Measurements from ENCODE around the gene KRTAP3-1. TPM values are rescaled to one million over a fixed set of nuclear protein-coding genes. Genes with fewer than 3 reads are reported as not detected.

The KRTAP3-1 gene
- total and polyA plus RNA-seq, 8 donors: not detected

- no peaks in the 10 kb centered on the region for H3K9me3 ChIP-seq
- intact Hi-C loops (cut with DNase I): no loop called here
- no peak for DNase-seq
- no peak for TF ChIP-seq CTCF (IDR thresholded peaks at IDR 0.05)
- no peak overlapping the region for H3K27ac ChIP-seq
- H3K4me1 ChIP-seq: no peaks in the 10 kb centered on the region
- no peak for ATAC-seq
- H3K27me3 ChIP-seq: no peaks in the 10 kb centered on the region
- no peaks in the 10 kb centered on the region for H3K36me3 ChIP-seq
- H3K4me3 ChIP-seq: no peak overlapping the region
These were observed 46.8 kb downstream of the KRTAP3-1 start for GRCh38 chr17:40962059-40962561.

- no peak for ATAC-seq
- no peak for TF ChIP-seq CTCF (IDR thresholded peaks at IDR 0.05)
- no peak overlapping the region for H3K27ac ChIP-seq
- H3K4me3 ChIP-seq: no peak overlapping the region
- intact Hi-C loops (cut with DNase I): no loop called here
- DNase-seq: no peak
- H3K36me3 ChIP-seq: no peaks in the 10 kb centered on the region
- H3K27me3 ChIP-seq: no peaks in the 10 kb centered on the region
- no peaks in the 10 kb centered on the region for H3K9me3 ChIP-seq
- no peaks in the 10 kb centered on the region for H3K4me1 ChIP-seq
These were observed 47.3 kb downstream of the KRTAP3-1 start for GRCh38 chr17:40961591-40961990.

- ATAC-seq: peak; percentile 62
- TF ChIP-seq CTCF (IDR thresholded peaks at IDR 0.05): no peak
- Histone ChIP-seq H3K27me3 (no peaks in the 10 kb centered on the region), H3K27ac (no peak overlapping the region), H3K4me3 (peak overlapping the region in 1 of 2 donors; percentile 4), H3K36me3 (no peaks in the 10 kb centered on the region), H3K9me3 (no peaks in the 10 kb centered on the region), H3K4me1 (no peaks in the 10 kb centered on the region)
- intact Hi-C loops (cut with DNase I): no loop called here
- DNase-seq: no peak
These were observed 48.8 kb downstream of the KRTAP3-1 start for GRCh38 chr17:40960144-40960543.

Other genes with a start within 250 kb of the KRTAP3-1 start
Only the 30 nearest of the 37 such genes appear.
- not detected for gene KRT28, start 209.2 kb downstream of the KRTAP3-1 start, total RNA-seq
- gene KRT28, start 209.2 kb downstream of the KRTAP3-1 start, polyA plus RNA-seq (ENCODE audit: insufficient read length in 6 of 6): not detected
- gene KRT10, start 186.5 kb downstream of the KRTAP3-1 start, total RNA-seq: 10 to 100 TPM; 42.0 to 43.2 TPM
- 10 to 100 TPM; 30.5 to 58.2 (median 41.3) TPM for gene KRT10, start 186.5 kb downstream of the KRTAP3-1 start, polyA plus RNA-seq (ENCODE audit: insufficient read length in 6 of 6)
- gene KRT12, start 141.9 kb downstream of the KRTAP3-1 start, total RNA-seq: not detected
- gene KRT12, start 141.9 kb downstream of the KRTAP3-1 start, polyA plus RNA-seq (ENCODE audit: insufficient read length in 6 of 6): under 1 TPM in 3 of 6 donors, not detected in 3; 0.10 to 0.26 (median 0.21) TPM
- gene KRT20, start 123.9 kb downstream of the KRTAP3-1 start, total RNA-seq: not detected
- gene KRT20, start 123.9 kb downstream of the KRTAP3-1 start, polyA plus RNA-seq (ENCODE audit: insufficient read length in 6 of 6): under 1 TPM in 2 of 6 donors, not detected in 4; 0.09 to 0.26 TPM
- 1 to 10 TPM in 1 of 2 donors, under 1 TPM in 1; 0.35 to 5.6 TPM for gene KRT23, start 71.5 kb downstream of the KRTAP3-1 start, total RNA-seq
- under 1 TPM in 5 of 6 donors, not detected in 1; 0.09 to 0.31 (median 0.17) TPM for gene KRT23, start 71.5 kb downstream of the KRTAP3-1 start, polyA plus RNA-seq (ENCODE audit: insufficient read length in 6 of 6)
- gene KRT39, start 42.2 kb downstream of the KRTAP3-1 start, total RNA-seq: under 1 TPM in 1 of 2 donors, not detected in 1; 0.41 TPM
- not detected for gene KRT39, start 42.2 kb downstream of the KRTAP3-1 start, polyA plus RNA-seq (ENCODE audit: insufficient read length in 6 of 6)
- not detected for gene KRT40, start 24.8 kb downstream of the KRTAP3-1 start, total RNA-seq
- not detected for gene KRT40, start 24.8 kb downstream of the KRTAP3-1 start, polyA plus RNA-seq (ENCODE audit: insufficient read length in 6 of 6)
- not detected for gene KRTAP3-3, start 15.0 kb downstream of the KRTAP3-1 start, total RNA-seq
- not detected for gene KRTAP3-3, start 15.0 kb downstream of the KRTAP3-1 start, polyA plus RNA-seq (ENCODE audit: insufficient read length in 6 of 6)
- not detected for gene KRTAP3-2, start 9.2 kb downstream of the KRTAP3-1 start, total RNA-seq
- not detected for gene KRTAP3-2, start 9.2 kb downstream of the KRTAP3-1 start, polyA plus RNA-seq (ENCODE audit: insufficient read length in 6 of 6)
- not detected for gene KRTAP1-5, start 18.1 kb upstream of the KRTAP3-1 start, total RNA-seq
- not detected for gene KRTAP1-5, start 18.1 kb upstream of the KRTAP3-1 start, polyA plus RNA-seq (ENCODE audit: insufficient read length in 6 of 6)
- gene KRTAP1-4, start 21.1 kb upstream of the KRTAP3-1 start, total RNA-seq: not detected
- gene KRTAP1-4, start 21.1 kb upstream of the KRTAP3-1 start, polyA plus RNA-seq (ENCODE audit: insufficient read length in 6 of 6): not detected
- not detected for gene KRTAP1-3, start 25.7 kb upstream of the KRTAP3-1 start, total RNA-seq
- gene KRTAP1-3, start 25.7 kb upstream of the KRTAP3-1 start, polyA plus RNA-seq (ENCODE audit: insufficient read length in 6 of 6): not detected
- not detected for gene KRTAP1-1, start 32.3 kb upstream of the KRTAP3-1 start, total RNA-seq
- gene KRTAP1-1, start 32.3 kb upstream of the KRTAP3-1 start, polyA plus RNA-seq (ENCODE audit: insufficient read length in 6 of 6): not detected
- gene KRTAP2-1, start 38.2 kb upstream of the KRTAP3-1 start, total RNA-seq: not detected
- gene KRTAP2-1, start 38.2 kb upstream of the KRTAP3-1 start, polyA plus RNA-seq (ENCODE audit: insufficient read length in 6 of 6): not detected
- not detected for gene KRTAP2-2, start 46.1 kb upstream of the KRTAP3-1 start, total RNA-seq
- gene KRTAP2-2, start 46.1 kb upstream of the KRTAP3-1 start, polyA plus RNA-seq (ENCODE audit: insufficient read length in 6 of 6): not detected
- gene KRTAP2-3, start 51.0 kb upstream of the KRTAP3-1 start, total RNA-seq: 1 to 10 TPM in 1 of 2 donors, not detected in 1; 1.2 TPM
- gene KRTAP2-3, start 51.0 kb upstream of the KRTAP3-1 start, polyA plus RNA-seq (ENCODE audit: insufficient read length in 6 of 6): not detected
- gene KRTAP2-4, start 56.8 kb upstream of the KRTAP3-1 start, total RNA-seq: not detected
- not detected for gene KRTAP2-4, start 56.8 kb upstream of the KRTAP3-1 start, polyA plus RNA-seq (ENCODE audit: insufficient read length in 6 of 6)
- not detected for gene KRTAP4-7, start 75.0 kb upstream of the KRTAP3-1 start, total RNA-seq
- not detected for gene KRTAP4-7, start 75.0 kb upstream of the KRTAP3-1 start, polyA plus RNA-seq (ENCODE audit: insufficient read length in 6 of 6)
- not detected for gene KRTAP4-8, start 89.0 kb upstream of the KRTAP3-1 start, total RNA-seq
- not detected for gene KRTAP4-8, start 89.0 kb upstream of the KRTAP3-1 start, polyA plus RNA-seq (ENCODE audit: insufficient read length in 6 of 6)
- gene KRTAP4-16, start 93.1 kb upstream of the KRTAP3-1 start, total RNA-seq: not detected
- not detected for gene KRTAP4-16, start 93.1 kb upstream of the KRTAP3-1 start, polyA plus RNA-seq (ENCODE audit: insufficient read length in 6 of 6)
- not detected for gene KRTAP4-9, start 96.3 kb upstream of the KRTAP3-1 start, total RNA-seq
- not detected for gene KRTAP4-9, start 96.3 kb upstream of the KRTAP3-1 start, polyA plus RNA-seq (ENCODE audit: insufficient read length in 6 of 6)
- gene KRTAP4-11, start 109.2 kb upstream of the KRTAP3-1 start, total RNA-seq: not detected
- under 1 TPM in 1 of 6 donors, not detected in 5; 0.23 TPM for gene KRTAP4-11, start 109.2 kb upstream of the KRTAP3-1 start, polyA plus RNA-seq (ENCODE audit: insufficient read length in 6 of 6)
- not detected for gene KRTAP4-12, start 115.1 kb upstream of the KRTAP3-1 start, total RNA-seq
- gene KRTAP4-12, start 115.1 kb upstream of the KRTAP3-1 start, polyA plus RNA-seq (ENCODE audit: insufficient read length in 6 of 6): not detected
- gene KRTAP4-6, start 131.4 kb upstream of the KRTAP3-1 start, total RNA-seq: not detected
- not detected for gene KRTAP4-6, start 131.4 kb upstream of the KRTAP3-1 start, polyA plus RNA-seq (ENCODE audit: insufficient read length in 6 of 6)
- not detected for gene KRTAP4-5, start 140.7 kb upstream of the KRTAP3-1 start, total RNA-seq
- not detected for gene KRTAP4-5, start 140.7 kb upstream of the KRTAP3-1 start, polyA plus RNA-seq (ENCODE audit: insufficient read length in 6 of 6)
- gene KRTAP4-4, start 151.6 kb upstream of the KRTAP3-1 start, total RNA-seq: not detected
- not detected for gene KRTAP4-4, start 151.6 kb upstream of the KRTAP3-1 start, polyA plus RNA-seq (ENCODE audit: insufficient read length in 6 of 6)
- not detected for gene KRTAP4-3, start 159.1 kb upstream of the KRTAP3-1 start, total RNA-seq
- gene KRTAP4-3, start 159.1 kb upstream of the KRTAP3-1 start, polyA plus RNA-seq (ENCODE audit: insufficient read length in 6 of 6): not detected
- not detected for gene KRTAP4-2, start 169.1 kb upstream of the KRTAP3-1 start, total RNA-seq
- gene KRTAP4-2, start 169.1 kb upstream of the KRTAP3-1 start, polyA plus RNA-seq (ENCODE audit: insufficient read length in 6 of 6): not detected
- gene KRTAP4-1, start 175.8 kb upstream of the KRTAP3-1 start, total RNA-seq: not detected
- gene KRTAP4-1, start 175.8 kb upstream of the KRTAP3-1 start, polyA plus RNA-seq (ENCODE audit: insufficient read length in 6 of 6): not detected
- gene KRTAP9-1, start 180.8 kb upstream of the KRTAP3-1 start, total RNA-seq: not detected
- gene KRTAP9-1, start 180.8 kb upstream of the KRTAP3-1 start, polyA plus RNA-seq (ENCODE audit: insufficient read length in 6 of 6): not detected

Data from left lung (tissue), 10 donors.